H9 (cell line): Measurements from ENCODE around the gene CDC42. TPM values are rescaled to one million over a fixed set of nuclear protein-coding genes. Genes with fewer than 3 reads are reported as not detected.

Experiments used
- DNase-seq: peaks from one replicate; pipeline ENCODE4 v3.0.0-alpha.2; 2017
- H2AFZ ChIP-seq: one replicate; pipeline ENCODE4 v1.6.1; 2013; ENCODE audit warnings: mild to moderate bottlenecking, low read length, control low read depth, moderate library complexity
- H2AK5ac ChIP-seq: 2 replicates; pipeline ENCODE4 v1.6.1; 2013; ENCODE audit warnings: low read length, control low read depth, mixed read lengths; ENCODE audit not compliant: insufficient read length
- H2BK120ac ChIP-seq: one replicate; pipeline ENCODE4 v1.6.1; 2013; ENCODE audit warnings: low read depth, mild to moderate bottlenecking, low read length, control low read depth, inconsistent platforms; ENCODE audit not compliant: poor library complexity, severe bottlenecking
- H2BK12ac ChIP-seq: 2 replicates; pipeline ENCODE4 v1.6.1; 2013; ENCODE audit warnings: low read length, control low read depth, mixed read lengths, low read depth; ENCODE audit not compliant: insufficient read length
- H2BK15ac ChIP-seq: 2 replicates; pipeline ENCODE4 v1.6.1; 2013; ENCODE audit warnings: low read depth, low read length, control low read depth
- H2BK20ac ChIP-seq: one replicate; pipeline ENCODE4 v1.6.1; 2013; ENCODE audit warnings: low read depth, mild to moderate bottlenecking, low read length, control low read depth, inconsistent platforms; ENCODE audit not compliant: poor library complexity, severe bottlenecking
- H2BK5ac ChIP-seq: 2 replicates; pipeline ENCODE4 v1.6.1; 2013; ENCODE audit warnings: low read length, control low read depth, mixed read lengths; ENCODE audit not compliant: insufficient read length
- H3K14ac ChIP-seq: 2 replicates; pipeline ENCODE4 v1.6.1; 2013; ENCODE audit warnings: low read length, control low read depth; ENCODE audit not compliant: insufficient read depth
- H3K18ac ChIP-seq: 2 replicates; pipeline ENCODE4 v1.6.1; 2013; ENCODE audit warnings: low read depth, mild to moderate bottlenecking, mixed read lengths, low read length, control low read depth; ENCODE audit not compliant: insufficient read length
- H3K23ac ChIP-seq: 2 replicates; pipeline ENCODE4 v1.6.1; 2013; ENCODE audit warnings: low read length, control low read depth, mixed read lengths, low read depth; ENCODE audit not compliant: insufficient read length
- H3K23me2 ChIP-seq: 2 replicates; pipeline ENCODE4 v1.6.1; 2013; ENCODE audit warnings: low read depth, mild to moderate bottlenecking, mixed read lengths, low read length, control low read depth; ENCODE audit not compliant: insufficient read length, poor library complexity, severe bottlenecking
- H3K27ac ChIP-seq: 2 replicates; pipeline ENCODE4 v1.5.1; 2013; ENCODE audit warnings: low read length, control low read depth, mixed read lengths, low read depth; ENCODE audit not compliant: insufficient read length
- H3K27me3 ChIP-seq: 2 replicates; pipeline ENCODE4 v1.6.1; 2013; ENCODE audit warnings: low read length, control low read depth, inconsistent platforms; ENCODE audit not compliant: insufficient read depth
- H3K4ac ChIP-seq: 2 replicates; pipeline ENCODE4 v1.6.1; 2013; ENCODE audit warnings: low read depth, mild to moderate bottlenecking, control low read depth, inconsistent platforms, low read length, moderate library complexity
- H3K4me1 ChIP-seq: 2 replicates; pipeline ENCODE4 v1.6.1; 2013; ENCODE audit warnings: low read length, control low read depth, inconsistent platforms; ENCODE audit not compliant: insufficient read depth
- H3K4me2 ChIP-seq: 2 replicates; pipeline ENCODE4 v1.6.1; 2013; ENCODE audit warnings: low read length, control low read depth, mixed read lengths; ENCODE audit not compliant: insufficient read length, insufficient read depth
- H3K56ac ChIP-seq: 2 replicates; pipeline ENCODE4 v1.6.1; 2013; ENCODE audit warnings: low read depth, mild to moderate bottlenecking, mixed read lengths, low read length, control low read depth; ENCODE audit not compliant: insufficient read length
- H3K79me1 ChIP-seq: 2 replicates; pipeline ENCODE4 v1.6.1; 2013; ENCODE audit warnings: low read depth, mild to moderate bottlenecking, moderate library complexity, low read length, control low read depth, inconsistent platforms; ENCODE audit not compliant: insufficient read depth, poor library complexity, severe bottlenecking
- H3K79me2 ChIP-seq: 2 replicates; pipeline ENCODE4 v1.6.1; 2013; ENCODE audit warnings: low read length, control low read depth, inconsistent platforms; ENCODE audit not compliant: insufficient read depth
- H3K9ac ChIP-seq: 2 replicates; pipeline ENCODE4 v1.6.1; 2013; ENCODE audit warnings: low read length, control low read depth, mixed read lengths; ENCODE audit not compliant: insufficient read length; ENCODE audit errors: extremely low read depth
- H3K9me3 ChIP-seq: one replicate; pipeline ENCODE4 v1.6.1; 2013; ENCODE audit warnings: low read depth, low read length, inconsistent platforms; ENCODE audit not compliant: control insufficient read depth
- H3T11ph ChIP-seq: one replicate; pipeline ENCODE4 v1.6.1; 2013; ENCODE audit warnings: mild to moderate bottlenecking, low read length, control low read depth, inconsistent platforms
- H4K20me1 ChIP-seq: one replicate; pipeline ENCODE4 v1.6.1; 2013; ENCODE audit not compliant: control insufficient read depth, insufficient read length, insufficient read depth
- H4K5ac ChIP-seq: 2 replicates; pipeline ENCODE4 v1.6.1; 2013; ENCODE audit warnings: low read depth, mild to moderate bottlenecking, mixed read lengths, low read length, control low read depth; ENCODE audit not compliant: insufficient read length
- H4K8ac ChIP-seq: replicated peaks from 2 replicates; pipeline ENCODE4 v1.6.1; 2013; ENCODE audit warnings: low read length, control low read depth, mixed read lengths, low read depth; ENCODE audit not compliant: insufficient read length
- H4K91ac ChIP-seq: 2 replicates; pipeline ENCODE4 v1.6.1; 2013; ENCODE audit warnings: low read depth, mild to moderate bottlenecking, moderate library complexity, mixed read lengths, low read length, control low read depth; ENCODE audit not compliant: insufficient read length
- H3K27ac Mint-ChIP-seq, 3 experiments: 2 replicates in 2 of 3; 3 replicates in 1 of 3; pipeline ENCODE4 v1.8.0; 2020 to 2021; ENCODE audit warnings: mixed read lengths in 3 of 3, mild to moderate bottlenecking in 1 of 3, moderate library complexity in 1 of 3
- H3K27me3 Mint-ChIP-seq: 2 replicates; pipeline ENCODE4 v1.8.0; 2021; ENCODE audit warnings: low read depth, mild to moderate bottlenecking, moderate library complexity, mixed read lengths
- H3K36me3 Mint-ChIP-seq, 3 experiments: 2 replicates in 2 of 3; 3 replicates in 1 of 3; pipeline ENCODE4 v1.8.0; 2020 to 2021; ENCODE audit warnings: low read depth in 3 of 3, mixed read lengths in 3 of 3; ENCODE audit not compliant: insufficient read depth in 1 of 3
- H3K4me1 Mint-ChIP-seq, 2 experiments: 2 replicates each; pipeline ENCODE4 v1.8.0; 2020; ENCODE audit warnings: mixed read lengths in 2 of 2
- H3K4me3 Mint-ChIP-seq, 2 experiments: 2 replicates in 1 of 2; 3 replicates in 1 of 2; pipeline ENCODE4 v1.8.0; 2020 to 2021; ENCODE audit warnings: mild to moderate bottlenecking in 2 of 2, mixed read lengths in 2 of 2, moderate library complexity in 1 of 2
- H3K9me3 Mint-ChIP-seq, 2 experiments: 2 replicates in 1 of 2; 3 replicates in 1 of 2; pipeline ENCODE4 v1.8.0; 2020; ENCODE audit warnings: mild to moderate bottlenecking in 2 of 2, mixed read lengths in 2 of 2, moderate library complexity in 1 of 2
- WGBS: extraction: QIAGEN DNeasy Blood & Tissue Kit; methylation state at CpG from one replicate; pipeline ENCODE4 v1.1.7; 2013; ENCODE audit warnings: missing lambda C conversion rate, low lambda C conversion rate, mixed read lengths; ENCODE audit not compliant: insufficient read length; ENCODE audit errors: extremely low coverage; 5-methylcytosine and 5-hydroxymethylcytosine counted together
- total RNA-seq: library from RNA; stranded (reverse); gene quantifications from 2 replicates; pipeline ENCODE4 v1.2.1, GENCODE V29; 2021
- TF ChIP-seq, protein P1 (sequence below): fragments of 200-600 bp; sonication (generic); conservative IDR thresholded peaks from 3 replicates; pipeline ENCODE4 v1.8.0; 2021; ENCODE audit warnings: antibody characterized with exemption, mild to moderate bottlenecking

CDC42 gene
- total RNA-seq, 1 experiment from 2014 or later = 197 TPM

DNA sequence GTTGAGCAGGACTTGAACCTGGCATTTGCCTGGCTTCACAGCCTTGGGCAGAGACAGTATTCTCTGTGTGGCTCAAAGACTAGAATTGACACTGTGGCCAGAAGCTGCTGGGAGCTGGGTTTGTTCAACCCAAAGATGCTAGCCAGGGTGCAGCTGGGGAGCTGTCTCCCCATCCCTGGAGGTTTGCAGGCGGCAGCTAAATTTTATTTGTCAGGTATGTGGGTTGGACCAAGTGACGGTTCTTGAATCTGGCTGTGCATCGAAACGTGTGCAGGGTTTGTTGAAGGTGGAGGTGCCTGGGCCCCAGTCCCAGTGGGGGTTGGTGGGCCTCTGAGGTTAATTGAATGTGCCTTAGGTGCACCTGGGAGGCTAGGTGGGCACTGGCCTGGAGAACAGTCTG lies 78.6 kb downstream of the CDC42 start:
- H3K4me2 ChIP-seq = no peak overlapping the region
- no peak overlapping the region for H2BK12ac ChIP-seq
- H3K36me3 Mint-ChIP-seq = no peaks in the 10 kb centered on the region
- no peaks in the 10 kb centered on the region for H3K4me1 ChIP-seq
- H4K5ac ChIP-seq = no peak overlapping the region
- no peak overlapping the region for H2AFZ ChIP-seq
- H3K79me2 ChIP-seq = no peaks in the 10 kb centered on the region
- TF ChIP-seq, protein P1, sequence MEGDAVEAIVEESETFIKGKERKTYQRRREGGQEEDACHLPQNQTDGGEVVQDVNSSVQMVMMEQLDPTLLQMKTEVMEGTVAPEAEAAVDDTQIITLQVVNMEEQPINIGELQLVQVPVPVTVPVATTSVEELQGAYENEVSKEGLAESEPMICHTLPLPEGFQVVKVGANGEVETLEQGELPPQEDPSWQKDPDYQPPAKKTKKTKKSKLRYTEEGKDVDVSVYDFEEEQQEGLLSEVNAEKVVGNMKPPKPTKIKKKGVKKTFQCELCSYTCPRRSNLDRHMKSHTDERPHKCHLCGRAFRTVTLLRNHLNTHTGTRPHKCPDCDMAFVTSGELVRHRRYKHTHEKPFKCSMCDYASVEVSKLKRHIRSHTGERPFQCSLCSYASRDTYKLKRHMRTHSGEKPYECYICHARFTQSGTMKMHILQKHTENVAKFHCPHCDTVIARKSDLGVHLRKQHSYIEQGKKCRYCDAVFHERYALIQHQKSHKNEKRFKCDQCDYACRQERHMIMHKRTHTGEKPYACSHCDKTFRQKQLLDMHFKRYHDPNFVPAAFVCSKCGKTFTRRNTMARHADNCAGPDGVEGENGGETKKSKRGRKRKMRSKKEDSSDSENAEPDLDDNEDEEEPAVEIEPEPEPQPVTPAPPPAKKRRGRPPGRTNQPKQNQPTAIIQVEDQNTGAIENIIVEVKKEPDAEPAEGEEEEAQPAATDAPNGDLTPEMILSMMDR = no peak
- no peak overlapping the region for H4K8ac ChIP-seq
- peaks cover 5% of the 10 kb centered on the region for H3K27me3 Mint-ChIP-seq
- H3K27ac ChIP-seq = no peak overlapping the region
- no peak overlapping the region for H3K4ac ChIP-seq
- no peak overlapping the region for H2BK120ac ChIP-seq
- H3K56ac ChIP-seq = no peak overlapping the region
- peaks cover 15 to 23% of the 10 kb centered on the region in 2 experiments for H3K4me1 Mint-ChIP-seq
- no peak for DNase-seq
- H2BK5ac ChIP-seq = no peak overlapping the region
- no peaks in the 10 kb centered on the region for H4K20me1 ChIP-seq
- H4K91ac ChIP-seq = no peak overlapping the region
- no peak overlapping the region for H2BK20ac ChIP-seq
- H3K14ac ChIP-seq = no peak overlapping the region
- H3K4me3 Mint-ChIP-seq = no peak overlapping the region
- no peak overlapping the region for H3K27ac Mint-ChIP-seq
- H2AK5ac ChIP-seq = no peak overlapping the region
- H3K18ac ChIP-seq = no peak overlapping the region
- no peak overlapping the region for H3T11ph ChIP-seq
- no peaks in the 10 kb centered on the region for H3K79me1 ChIP-seq
- no peaks in the 10 kb centered on the region for H3K9me3 Mint-ChIP-seq
- no peak overlapping the region for H3K9ac ChIP-seq
- no peaks in the 10 kb centered on the region for H3K9me3 ChIP-seq
- H3K23me2 ChIP-seq = no peaks in the 10 kb centered on the region
- H3K27me3 ChIP-seq = no peaks in the 10 kb centered on the region
- no peak overlapping the region for H2BK15ac ChIP-seq
- H3K23ac ChIP-seq = no peak overlapping the region
- no CpG with 5 or more reads among the region's 4 CpGs for WGBS
